VCaP (cell line): Measurements from ENCODE around the gene WDR90.
A peak's percentile ranks its signal among the peaks of the same experiment; 100 is the strongest.

Source experiments
- H3K27ac ChIP-seq: fragments of 450-650 bp; 2 replicates; pipeline ENCODE4 v1.5.1; 2017
- TF ChIP-seq, protein P1 (sequence below): fragments of 450-650 bp; conservative IDR thresholded peaks from 2 replicates; pipeline ENCODE4 v1.5.1; 2017; ENCODE audit warnings: mild to moderate bottlenecking, moderate library complexity

Gene WDR90

GRCh38 chr16:610513-611381 is 38.4 kb upstream of the WDR90 start:
- H3K27ac ChIP-seq = no peak overlapping the region
- TF ChIP-seq, protein P1, sequence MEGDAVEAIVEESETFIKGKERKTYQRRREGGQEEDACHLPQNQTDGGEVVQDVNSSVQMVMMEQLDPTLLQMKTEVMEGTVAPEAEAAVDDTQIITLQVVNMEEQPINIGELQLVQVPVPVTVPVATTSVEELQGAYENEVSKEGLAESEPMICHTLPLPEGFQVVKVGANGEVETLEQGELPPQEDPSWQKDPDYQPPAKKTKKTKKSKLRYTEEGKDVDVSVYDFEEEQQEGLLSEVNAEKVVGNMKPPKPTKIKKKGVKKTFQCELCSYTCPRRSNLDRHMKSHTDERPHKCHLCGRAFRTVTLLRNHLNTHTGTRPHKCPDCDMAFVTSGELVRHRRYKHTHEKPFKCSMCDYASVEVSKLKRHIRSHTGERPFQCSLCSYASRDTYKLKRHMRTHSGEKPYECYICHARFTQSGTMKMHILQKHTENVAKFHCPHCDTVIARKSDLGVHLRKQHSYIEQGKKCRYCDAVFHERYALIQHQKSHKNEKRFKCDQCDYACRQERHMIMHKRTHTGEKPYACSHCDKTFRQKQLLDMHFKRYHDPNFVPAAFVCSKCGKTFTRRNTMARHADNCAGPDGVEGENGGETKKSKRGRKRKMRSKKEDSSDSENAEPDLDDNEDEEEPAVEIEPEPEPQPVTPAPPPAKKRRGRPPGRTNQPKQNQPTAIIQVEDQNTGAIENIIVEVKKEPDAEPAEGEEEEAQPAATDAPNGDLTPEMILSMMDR = peak; percentile 66

DNA sequence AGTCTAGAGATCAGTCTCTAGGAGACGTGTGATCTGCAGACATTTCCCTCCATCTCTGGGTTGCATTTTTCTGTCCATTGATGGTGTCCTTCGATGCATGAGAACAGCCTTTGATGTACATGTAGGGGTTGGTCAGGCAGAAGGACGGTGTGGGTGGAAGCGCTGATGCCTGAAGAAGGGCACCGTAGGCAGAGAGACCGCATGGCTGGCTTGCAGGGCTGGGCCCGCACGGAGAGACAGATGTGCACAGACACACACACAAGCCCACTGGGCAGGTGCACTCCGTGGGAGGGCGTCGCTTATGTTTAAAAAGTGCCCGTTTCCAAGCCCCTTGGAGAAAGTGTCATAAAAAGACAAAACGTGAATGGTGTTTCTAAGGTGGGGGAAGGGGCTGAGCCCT is 34.0 kb upstream of the WDR90 start:
- no peak overlapping the region for H3K27ac ChIP-seq

GRCh38 chr16:616733-617586 is 32.2 kb upstream of the WDR90 start:
- TF ChIP-seq, protein P1 = no peak
- H3K27ac ChIP-seq = peak overlapping the region; percentile 51

More for the DNA sequence above, 34.0 kb upstream of the WDR90 start:
- TF ChIP-seq, protein P1 = no peak

GRCh38 chr16:617855-618254 is 31.3 kb upstream of the WDR90 start:
- TF ChIP-seq, protein P1 = no peak
- peak overlapping the region; percentile 51 for H3K27ac ChIP-seq

DNA sequence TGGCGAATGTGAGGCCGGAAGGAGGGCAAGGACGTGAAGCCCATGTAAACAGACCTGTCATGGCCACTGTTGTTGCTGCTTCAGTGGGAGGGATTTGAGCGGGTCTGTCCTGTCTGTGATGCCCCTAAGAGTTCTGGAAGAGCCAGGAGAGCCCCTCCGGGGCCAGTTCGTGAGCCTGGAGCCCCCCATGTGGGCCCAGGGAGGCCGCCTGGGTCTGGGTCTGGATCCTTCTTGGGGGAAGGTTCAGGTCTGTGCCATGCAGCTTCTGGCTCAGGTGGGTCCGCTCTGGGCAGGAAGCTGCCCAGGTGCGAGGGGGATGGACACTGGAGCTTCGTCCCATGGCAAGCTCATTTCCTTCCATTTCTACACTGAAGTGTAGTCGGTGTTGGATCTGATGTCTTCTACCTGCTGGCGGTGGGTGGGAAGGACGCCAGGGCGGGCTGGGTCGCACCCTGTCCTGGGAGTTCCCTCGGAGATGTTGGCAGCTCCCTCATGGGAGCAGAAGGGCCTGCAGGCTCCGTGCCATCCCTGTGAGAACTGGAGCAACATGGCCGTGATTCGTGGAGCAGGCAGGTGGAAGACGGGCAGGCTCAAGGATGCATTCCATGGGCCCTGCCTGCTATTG is 29.6 kb upstream of the WDR90 start:
- TF ChIP-seq, protein P1 = no peak
- no peak overlapping the region for H3K27ac ChIP-seq

- TF ChIP-seq, protein P1 = no peak
- H3K27ac ChIP-seq = no peak overlapping the region
Observed at GRCh38 chr16:620700-621525, 28.3 kb upstream of the WDR90 start.
